Loucy (cell line): ENCODE data around the gene KCNT1.

Experiments
- EZH2phosphoT487 ChIP-seq: fragments of 200-600 bp; IDR thresholded peaks from 2 replicates; pipeline ENCODE4 v1.6.1; 2018; ENCODE audit warnings: antibody characterized with exemption, mild to moderate bottlenecking, moderate library complexity, borderline replicate concordance
- TF ChIP-seq, protein P1 (sequence below): fragments of 200-600 bp; sonication (generic); conservative IDR thresholded peaks from 2 replicates; pipeline ENCODE4 v1.5.1; 2014; ENCODE audit warnings: mild to moderate bottlenecking, antibody characterized with exemption, low read length

DNA sequence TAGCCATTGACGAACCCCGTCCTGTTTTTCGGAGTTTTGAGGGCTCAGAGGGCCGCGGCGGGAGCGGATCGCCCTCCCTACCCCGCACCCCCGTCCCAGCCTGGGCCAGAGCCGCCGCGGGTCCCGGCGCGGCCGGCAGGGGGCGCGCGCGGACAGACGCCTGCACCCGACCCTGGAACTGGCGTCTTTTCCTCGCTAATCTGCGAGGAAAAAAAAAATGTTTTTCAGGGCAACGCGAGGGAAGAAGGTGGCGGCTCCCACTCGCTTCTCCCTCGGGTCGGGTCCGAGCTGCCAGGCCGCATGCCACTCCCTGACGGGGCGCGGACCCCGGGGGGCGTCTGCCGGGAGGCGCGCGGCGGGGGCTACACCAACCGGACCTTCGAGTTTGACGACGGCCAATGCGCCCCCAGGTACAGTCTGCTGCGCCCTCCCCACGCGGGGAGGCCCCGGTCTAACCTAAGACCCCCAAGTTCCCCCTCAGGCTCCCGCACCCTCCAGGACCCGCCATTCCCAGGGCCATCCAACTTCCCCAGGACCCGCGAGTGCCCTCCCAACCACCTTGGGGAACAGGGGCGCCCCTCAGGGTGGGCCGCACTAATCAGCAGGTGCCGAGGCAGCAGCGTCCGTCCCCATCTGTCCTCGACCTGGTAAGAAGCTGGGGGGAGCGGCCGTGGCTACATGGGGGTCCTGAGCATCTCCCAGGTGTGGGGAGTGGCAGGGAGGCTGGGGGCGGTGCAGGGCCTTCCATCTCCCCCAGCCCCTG lies at the start of gene KCNT1:
- TF ChIP-seq, protein P1, sequence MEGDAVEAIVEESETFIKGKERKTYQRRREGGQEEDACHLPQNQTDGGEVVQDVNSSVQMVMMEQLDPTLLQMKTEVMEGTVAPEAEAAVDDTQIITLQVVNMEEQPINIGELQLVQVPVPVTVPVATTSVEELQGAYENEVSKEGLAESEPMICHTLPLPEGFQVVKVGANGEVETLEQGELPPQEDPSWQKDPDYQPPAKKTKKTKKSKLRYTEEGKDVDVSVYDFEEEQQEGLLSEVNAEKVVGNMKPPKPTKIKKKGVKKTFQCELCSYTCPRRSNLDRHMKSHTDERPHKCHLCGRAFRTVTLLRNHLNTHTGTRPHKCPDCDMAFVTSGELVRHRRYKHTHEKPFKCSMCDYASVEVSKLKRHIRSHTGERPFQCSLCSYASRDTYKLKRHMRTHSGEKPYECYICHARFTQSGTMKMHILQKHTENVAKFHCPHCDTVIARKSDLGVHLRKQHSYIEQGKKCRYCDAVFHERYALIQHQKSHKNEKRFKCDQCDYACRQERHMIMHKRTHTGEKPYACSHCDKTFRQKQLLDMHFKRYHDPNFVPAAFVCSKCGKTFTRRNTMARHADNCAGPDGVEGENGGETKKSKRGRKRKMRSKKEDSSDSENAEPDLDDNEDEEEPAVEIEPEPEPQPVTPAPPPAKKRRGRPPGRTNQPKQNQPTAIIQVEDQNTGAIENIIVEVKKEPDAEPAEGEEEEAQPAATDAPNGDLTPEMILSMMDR = peak; percentile 73
- no peak for TF ChIP-seq EZH2phosphoT487
